B cell (primary cell): ENCODE results near the gene ISLR2. TPM values are rescaled to one million over a fixed set of nuclear protein-coding genes. Genes with fewer than 3 reads are reported as not detected.

Experiments
- ATAC-seq: fragments of 200-7000 bp; cut with Tn5 transposase; one replicate; pipeline ENCODE4 v1.10.0; 2021; ENCODE audit warnings: low read depth, mild to moderate bottlenecking, moderate number of reproducible peaks, moderate library complexity
- CTCF ChIA-PET: fragments of 350-600 bp; sonication (Branson Sonifier 250); formaldehyde crosslinking; loops from one replicate; lab custom pipeline; 2021; ENCODE audit warnings: antibody characterized with exemption, inconsistent platforms; lab: Charles Lee
- POLR2A ChIA-PET: fragments of 350-600 bp; sonication (Branson Sonifier 250); formaldehyde crosslinking; loops from one replicate; lab custom pipeline; 2021; ENCODE audit warnings: antibody characterized with exemption; lab: Charles Lee
- DNase-seq: peaks from one replicate; pipeline ENCODE4 v3.0.0; 2013
- H2AFZ ChIP-seq: 2 replicates; pipeline ENCODE4 v1.6.1; 2012; ENCODE audit warnings: mild to moderate bottlenecking, low read depth, low read length; ENCODE audit not compliant: insufficient read depth, poor library complexity, severe bottlenecking
- H3K27ac ChIP-seq, 2 donors: 1 replicate in 1 of 2; 2 replicates in 1 of 2; pipeline ENCODE4 v1.5.1; 2012 to 2013; ENCODE audit warnings: low read length in 2 of 2, mild to moderate bottlenecking in 2 of 2, moderate library complexity in 1 of 2
- H3K27me3 ChIP-seq, 4 experiments: fragments of 200-600 bp in 1 of 4; sonication (generic) in 1 of 4; replicated peaks in 1 of 4; 1 replicate in 2 of 4; 2 replicates in 2 of 4; pipeline versions ENCODE4 v1.6.1 to v1.7.0; 2013 to 2016; ENCODE audit warnings: low read length in 3 of 4, mild to moderate bottlenecking in 2 of 4, mixed read lengths in 1 of 4, moderate library complexity in 1 of 4; ENCODE audit not compliant: insufficient read depth in 4 of 4, control insufficient read depth in 3 of 4; ENCODE audit errors: control extremely low read depth in 1 of 4
- H3K36me3 ChIP-seq, 2 experiments: replicated peaks in 1 of 2; 1 replicate in 1 of 2; 2 replicates in 1 of 2; pipeline versions ENCODE4 v1.6.1 to v1.7.1; 2013; ENCODE audit warnings: low read length in 1 of 2; ENCODE audit not compliant: insufficient read depth in 2 of 2, control insufficient read depth in 1 of 2; ENCODE audit errors: control extremely low read depth in 1 of 2, extremely low read depth in 1 of 2
- H3K4me1 ChIP-seq, 2 donors: fragments of 200-600 bp in 1 of 2; sonication (generic) in 1 of 2; 1 replicate in 1 of 2; 2 replicates in 1 of 2; pipeline versions ENCODE4 v1.5.1 to v1.6.1; 2013 to 2017; ENCODE audit warnings: low read length in 2 of 2; ENCODE audit not compliant: control insufficient read depth in 2 of 2, insufficient read depth in 2 of 2
- H3K4me2 ChIP-seq: replicated peaks from 2 replicates; pipeline ENCODE3; 2012; ENCODE audit warnings: mild to moderate bottlenecking, low read depth, low read length; ENCODE audit not compliant: poor library complexity, severe bottlenecking
- H3K4me3 ChIP-seq, 5 experiments: fragments of 200-600 bp in 1 of 5; sonication (generic) in 1 of 5; 1 replicate in 3 of 5; 2 replicates in 2 of 5; pipeline versions ENCODE4 v1.5.1 to v1.7.0; 2011 to 2016; ENCODE audit warnings: low read length in 4 of 5, mild to moderate bottlenecking in 4 of 5, low read depth in 2 of 5, control low read depth in 1 of 5, moderate library complexity in 1 of 5; ENCODE audit not compliant: insufficient read depth in 1 of 5; ENCODE audit errors: control extremely low read depth in 1 of 5, extremely low read depth in 1 of 5
- H3K79me2 ChIP-seq: fragments of 200-600 bp; sonication (generic); one replicate; pipeline ENCODE4 v1.6.0; 2016; ENCODE audit warnings: low read length; ENCODE audit not compliant: control insufficient read depth, insufficient read depth
- H3K9ac ChIP-seq: fragments of 200-600 bp; sonication (generic); 2 replicates; pipeline ENCODE4 v1.6.1; 2017; ENCODE audit warnings: mild to moderate bottlenecking, low read length, moderate library complexity
- H3K9me3 ChIP-seq, 3 donors: one replicate each; pipeline versions ENCODE4 v1.6.1 to v1.7.1; 2013; ENCODE audit warnings: low read length in 2 of 3; ENCODE audit not compliant: control insufficient read depth in 2 of 3, insufficient read depth in 1 of 3; ENCODE audit errors: control extremely low read depth in 1 of 3
- H4K20me1 ChIP-seq: 2 replicates; pipeline ENCODE4 v1.6.0; 2012; ENCODE audit warnings: mild to moderate bottlenecking, low read length; ENCODE audit not compliant: insufficient read depth, control insufficient read depth, poor library complexity, severe bottlenecking
- H3K27ac Mint-ChIP-seq: one replicate; pipeline ENCODE4 v1.8.0; 2021; ENCODE audit warnings: mixed read lengths
- H3K27me3 Mint-ChIP-seq: one replicate; pipeline ENCODE4 v1.8.0; 2021; ENCODE audit warnings: mixed read lengths
- H3K4me1 Mint-ChIP-seq: one replicate; pipeline ENCODE4 v1.8.0; 2021; ENCODE audit warnings: mixed read lengths
- H3K4me3 Mint-ChIP-seq: one replicate; pipeline ENCODE4 v1.8.0; 2021; ENCODE audit warnings: mixed read lengths
- H3K9me3 Mint-ChIP-seq: one replicate; pipeline ENCODE4 v1.8.0; 2022; ENCODE audit warnings: mixed read lengths; ENCODE audit not compliant: insufficient read depth
- EZH2 ChIP-seq: IDR thresholded peaks from 2 replicates; pipeline ENCODE4 v1.6.1; 2012; ENCODE audit warnings: borderline replicate concordance, low read depth, mild to moderate bottlenecking, moderate library complexity, low read length; ENCODE audit not compliant: insufficient read depth, poor library complexity, severe bottlenecking
- WGBS: methylation state at CpG from one replicate; pipeline ENCODE4 v1.1.5; 2013; ENCODE audit warnings: missing lambda C conversion rate; ENCODE audit not compliant: insufficient coverage; 5-methylcytosine and 5-hydroxymethylcytosine counted together
- intact Hi-C: fragments of 100-400 bp; cut with micrococcal nuclease; formaldehyde crosslinking; loops from one replicate; pipeline ENCODE4 v1.10.0; 2022
- polyA plus RNA-seq: library from polyadenylated mRNA; depleted of rRNA; stranded (reverse); fragments of >200 nt; gene quantifications from 2 replicates; pipeline ENCODE4 v1.2.3, GENCODE V29; 2012
- total RNA-seq, 2 donors: library from RNA; stranded (reverse); fragments of 120-200 nt in 1 of 2; gene quantifications; 1 replicate in 1 of 2; 2 replicates in 1 of 2; pipeline versions ENCODE4 v1.2.3 to v1.2.4, GENCODE V29; 2013 to 2022
- TF ChIP-seq, protein P1 (sequence below): fragments of 200-600 bp; IDR thresholded peaks from one replicate; pipeline ENCODE4 v1.8.0; 2022; ENCODE audit warnings: antibody characterized with exemption, mild to moderate bottlenecking

The ISLR2 gene
- total and polyA plus RNA-seq, 2 donors (not counting 1 experiment from before 2014, with no cell fraction given): not detected

- no peak overlapping the region for H3K9ac ChIP-seq
- no peak overlapping the region for H3K4me2 ChIP-seq
- no peaks in the 10 kb centered on the region for H3K79me2 ChIP-seq
- ATAC-seq: no peak
- intact Hi-C loops: no loop called here
- Mint-ChIP-seq H3K27ac (no peak overlapping the region), H3K9me3 (no peaks in the 10 kb centered on the region), H3K27me3 (peaks cover 30% of the 10 kb centered on the region), H3K4me3 (no peak overlapping the region), H3K4me1 (peaks cover 10% of the 10 kb centered on the region)
- H3K4me3 ChIP-seq: no peak overlapping the region
- TF ChIP-seq EZH2: no peak
- TF ChIP-seq, protein P1, sequence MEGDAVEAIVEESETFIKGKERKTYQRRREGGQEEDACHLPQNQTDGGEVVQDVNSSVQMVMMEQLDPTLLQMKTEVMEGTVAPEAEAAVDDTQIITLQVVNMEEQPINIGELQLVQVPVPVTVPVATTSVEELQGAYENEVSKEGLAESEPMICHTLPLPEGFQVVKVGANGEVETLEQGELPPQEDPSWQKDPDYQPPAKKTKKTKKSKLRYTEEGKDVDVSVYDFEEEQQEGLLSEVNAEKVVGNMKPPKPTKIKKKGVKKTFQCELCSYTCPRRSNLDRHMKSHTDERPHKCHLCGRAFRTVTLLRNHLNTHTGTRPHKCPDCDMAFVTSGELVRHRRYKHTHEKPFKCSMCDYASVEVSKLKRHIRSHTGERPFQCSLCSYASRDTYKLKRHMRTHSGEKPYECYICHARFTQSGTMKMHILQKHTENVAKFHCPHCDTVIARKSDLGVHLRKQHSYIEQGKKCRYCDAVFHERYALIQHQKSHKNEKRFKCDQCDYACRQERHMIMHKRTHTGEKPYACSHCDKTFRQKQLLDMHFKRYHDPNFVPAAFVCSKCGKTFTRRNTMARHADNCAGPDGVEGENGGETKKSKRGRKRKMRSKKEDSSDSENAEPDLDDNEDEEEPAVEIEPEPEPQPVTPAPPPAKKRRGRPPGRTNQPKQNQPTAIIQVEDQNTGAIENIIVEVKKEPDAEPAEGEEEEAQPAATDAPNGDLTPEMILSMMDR: no peak
- DNase-seq: no peak
- no peak overlapping the region for H3K27ac ChIP-seq
- H3K36me3 ChIP-seq: no peaks in the 10 kb centered on the region
- no peak overlapping the region for H2AFZ ChIP-seq
- H3K4me1 ChIP-seq: peaks cover 0 to 5% of the 10 kb centered on the region in 2 donors
- peaks cover 0 to 3% (median 1%) of the 10 kb centered on the region in 4 experiments for H3K27me3 ChIP-seq
- H3K9me3 ChIP-seq: no peaks in the 10 kb centered on the region
- CTCF ChIA-PET: no interaction called here
- POLR2A ChIA-PET: no interaction called here
- WGBS: 17% methylated on average over 7 of the region's 7 CpGs
- no peaks in the 10 kb centered on the region for H4K20me1 ChIP-seq
Observed at GRCh38 chr15:74156678-74157411, 26.5 kb downstream of the ISLR2 start.
